ENCODE data around the gene CMC2.

GRCh38 chr16:80936410-80936809 is 70.3 kb downstream of the CMC2 start:
- TF ChIP-seq, protein P1, sequence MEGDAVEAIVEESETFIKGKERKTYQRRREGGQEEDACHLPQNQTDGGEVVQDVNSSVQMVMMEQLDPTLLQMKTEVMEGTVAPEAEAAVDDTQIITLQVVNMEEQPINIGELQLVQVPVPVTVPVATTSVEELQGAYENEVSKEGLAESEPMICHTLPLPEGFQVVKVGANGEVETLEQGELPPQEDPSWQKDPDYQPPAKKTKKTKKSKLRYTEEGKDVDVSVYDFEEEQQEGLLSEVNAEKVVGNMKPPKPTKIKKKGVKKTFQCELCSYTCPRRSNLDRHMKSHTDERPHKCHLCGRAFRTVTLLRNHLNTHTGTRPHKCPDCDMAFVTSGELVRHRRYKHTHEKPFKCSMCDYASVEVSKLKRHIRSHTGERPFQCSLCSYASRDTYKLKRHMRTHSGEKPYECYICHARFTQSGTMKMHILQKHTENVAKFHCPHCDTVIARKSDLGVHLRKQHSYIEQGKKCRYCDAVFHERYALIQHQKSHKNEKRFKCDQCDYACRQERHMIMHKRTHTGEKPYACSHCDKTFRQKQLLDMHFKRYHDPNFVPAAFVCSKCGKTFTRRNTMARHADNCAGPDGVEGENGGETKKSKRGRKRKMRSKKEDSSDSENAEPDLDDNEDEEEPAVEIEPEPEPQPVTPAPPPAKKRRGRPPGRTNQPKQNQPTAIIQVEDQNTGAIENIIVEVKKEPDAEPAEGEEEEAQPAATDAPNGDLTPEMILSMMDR (IDR thresholded peaks at IDR 0.05): no peak
- TF ChIP-seq, protein P2, sequence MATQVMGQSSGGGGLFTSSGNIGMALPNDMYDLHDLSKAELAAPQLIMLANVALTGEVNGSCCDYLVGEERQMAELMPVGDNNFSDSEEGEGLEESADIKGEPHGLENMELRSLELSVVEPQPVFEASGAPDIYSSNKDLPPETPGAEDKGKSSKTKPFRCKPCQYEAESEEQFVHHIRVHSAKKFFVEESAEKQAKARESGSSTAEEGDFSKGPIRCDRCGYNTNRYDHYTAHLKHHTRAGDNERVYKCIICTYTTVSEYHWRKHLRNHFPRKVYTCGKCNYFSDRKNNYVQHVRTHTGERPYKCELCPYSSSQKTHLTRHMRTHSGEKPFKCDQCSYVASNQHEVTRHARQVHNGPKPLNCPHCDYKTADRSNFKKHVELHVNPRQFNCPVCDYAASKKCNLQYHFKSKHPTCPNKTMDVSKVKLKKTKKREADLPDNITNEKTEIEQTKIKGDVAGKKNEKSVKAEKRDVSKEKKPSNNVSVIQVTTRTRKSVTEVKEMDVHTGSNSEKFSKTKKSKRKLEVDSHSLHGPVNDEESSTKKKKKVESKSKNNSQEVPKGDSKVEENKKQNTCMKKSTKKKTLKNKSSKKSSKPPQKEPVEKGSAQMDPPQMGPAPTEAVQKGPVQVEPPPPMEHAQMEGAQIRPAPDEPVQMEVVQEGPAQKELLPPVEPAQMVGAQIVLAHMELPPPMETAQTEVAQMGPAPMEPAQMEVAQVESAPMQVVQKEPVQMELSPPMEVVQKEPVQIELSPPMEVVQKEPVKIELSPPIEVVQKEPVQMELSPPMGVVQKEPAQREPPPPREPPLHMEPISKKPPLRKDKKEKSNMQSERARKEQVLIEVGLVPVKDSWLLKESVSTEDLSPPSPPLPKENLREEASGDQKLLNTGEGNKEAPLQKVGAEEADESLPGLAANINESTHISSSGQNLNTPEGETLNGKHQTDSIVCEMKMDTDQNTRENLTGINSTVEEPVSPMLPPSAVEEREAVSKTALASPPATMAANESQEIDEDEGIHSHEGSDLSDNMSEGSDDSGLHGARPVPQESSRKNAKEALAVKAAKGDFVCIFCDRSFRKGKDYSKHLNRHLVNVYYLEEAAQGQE (IDR thresholded peaks at IDR 0.05; ENCODE audit: insufficient read depth in 1 of 2, low read depth in 2 of 2, low read length in 1 of 2): no peak
- TF ChIP-seq POLR2AphosphoS5 (IDR thresholded peaks at IDR 0.05; ENCODE audit: low read depth, low read length): no peak

All from Panc1 (cell line).